Omental fat pad (tissue), 4 donors: ENCODE measurements around the gene VAPB. TPM values are rescaled to one million over a fixed set of nuclear protein-coding genes. Genes with fewer than 3 reads are reported as not detected.

Experiments
- ATAC-seq: fragments of 150-250 bp; one replicate; pipeline ENCODE4 v1.9.1; 2016; ENCODE audit warnings: mild to moderate bottlenecking, moderate library complexity; ENCODE audit not compliant: low FRiP score
- DNase-seq: peaks from one replicate; pipeline ENCODE4 v3.0.0-alpha.2; 2019; ENCODE audit warnings: low spot score
- total RNA-seq, 4 donors: library from RNA; depleted of rRNA; stranded (reverse); fragments of >200 nt; gene quantifications; one replicate each; pipeline ENCODE4 v1.1.0, GENCODE V29; 2016
- TF ChIP-seq, protein P1 (sequence below), 3 donors: fragments of 450-650 bp; IDR thresholded peaks; one replicate each; pipeline ENCODE4 v1.5.1; 2016 to 2017; ENCODE audit warnings: antibody characterized with exemption in 3 of 3, mild to moderate bottlenecking in 3 of 3, moderate library complexity in 2 of 3

VAPB gene
- total RNA-seq, 4 donors from 2014 or later: 21.4 to 26.8 (median 23.6) TPM

DNA sequence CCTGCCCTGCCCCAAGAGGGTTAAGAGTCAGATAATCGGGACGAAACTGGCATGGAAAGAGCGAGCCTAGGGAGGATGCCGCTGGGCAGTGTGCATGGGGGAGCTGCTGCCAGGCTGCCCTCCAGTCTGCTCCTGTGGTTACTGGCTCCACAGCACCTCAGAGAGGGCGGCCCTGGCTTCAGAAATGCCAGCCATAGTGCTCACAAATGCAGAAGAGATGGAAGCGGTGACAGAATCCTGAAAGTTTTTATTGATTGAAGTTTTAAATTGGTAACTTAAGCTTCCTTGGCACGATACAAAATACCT, 57.9 kb downstream of the VAPB start:
- no peak for ATAC-seq
- TF ChIP-seq, protein P1, sequence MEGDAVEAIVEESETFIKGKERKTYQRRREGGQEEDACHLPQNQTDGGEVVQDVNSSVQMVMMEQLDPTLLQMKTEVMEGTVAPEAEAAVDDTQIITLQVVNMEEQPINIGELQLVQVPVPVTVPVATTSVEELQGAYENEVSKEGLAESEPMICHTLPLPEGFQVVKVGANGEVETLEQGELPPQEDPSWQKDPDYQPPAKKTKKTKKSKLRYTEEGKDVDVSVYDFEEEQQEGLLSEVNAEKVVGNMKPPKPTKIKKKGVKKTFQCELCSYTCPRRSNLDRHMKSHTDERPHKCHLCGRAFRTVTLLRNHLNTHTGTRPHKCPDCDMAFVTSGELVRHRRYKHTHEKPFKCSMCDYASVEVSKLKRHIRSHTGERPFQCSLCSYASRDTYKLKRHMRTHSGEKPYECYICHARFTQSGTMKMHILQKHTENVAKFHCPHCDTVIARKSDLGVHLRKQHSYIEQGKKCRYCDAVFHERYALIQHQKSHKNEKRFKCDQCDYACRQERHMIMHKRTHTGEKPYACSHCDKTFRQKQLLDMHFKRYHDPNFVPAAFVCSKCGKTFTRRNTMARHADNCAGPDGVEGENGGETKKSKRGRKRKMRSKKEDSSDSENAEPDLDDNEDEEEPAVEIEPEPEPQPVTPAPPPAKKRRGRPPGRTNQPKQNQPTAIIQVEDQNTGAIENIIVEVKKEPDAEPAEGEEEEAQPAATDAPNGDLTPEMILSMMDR (IDR thresholded peaks at IDR 0.05): no peak

DNA sequence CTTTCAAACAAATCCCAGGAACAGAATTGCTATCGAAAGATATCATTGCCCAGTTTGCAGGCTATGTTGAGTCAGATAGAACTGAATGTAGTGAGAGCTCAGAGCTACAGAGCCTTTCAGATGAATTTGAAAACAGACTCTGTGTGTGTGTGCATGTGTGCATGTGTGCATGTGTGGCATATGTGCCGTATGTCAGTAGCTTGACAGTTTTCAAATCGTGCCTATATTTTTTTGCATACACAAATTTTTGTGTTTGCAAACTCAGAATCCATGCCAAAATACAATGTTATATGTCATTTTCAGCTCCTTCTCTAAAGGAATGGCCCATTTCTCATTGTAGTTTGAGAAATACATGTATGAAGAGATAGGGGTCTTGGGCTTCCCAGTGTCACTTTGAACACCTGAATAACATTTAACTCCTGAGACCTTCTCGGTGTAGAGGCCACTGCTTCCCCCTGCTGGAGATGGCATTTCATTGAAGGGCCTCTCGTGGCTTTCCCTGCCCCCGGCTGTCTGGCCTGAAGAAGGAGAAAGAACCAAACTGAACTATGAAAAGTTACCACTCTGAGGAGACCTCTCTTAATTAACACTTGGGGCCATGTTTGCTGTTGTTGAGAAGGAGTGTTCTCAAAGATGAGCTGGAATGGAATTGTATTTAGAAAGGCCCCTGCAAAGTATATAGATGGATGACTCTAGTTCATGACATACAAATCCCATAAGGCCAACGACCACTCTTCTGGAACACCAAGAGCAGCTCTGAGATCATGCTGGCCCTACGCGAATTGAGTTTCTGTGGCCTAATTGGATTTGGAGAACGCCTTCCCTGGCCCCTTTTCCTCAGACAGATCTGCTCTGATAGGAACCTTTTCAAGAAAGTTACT, 58.7 kb downstream of the VAPB start:
- DNase-seq (no peak), ATAC-seq (no peak)
- TF ChIP-seq, protein P1 (IDR thresholded peaks at IDR 0.05): no peak

More for the DNA sequence above, 57.9 kb downstream of the VAPB start:
- DNase-seq: no peak

DNA sequence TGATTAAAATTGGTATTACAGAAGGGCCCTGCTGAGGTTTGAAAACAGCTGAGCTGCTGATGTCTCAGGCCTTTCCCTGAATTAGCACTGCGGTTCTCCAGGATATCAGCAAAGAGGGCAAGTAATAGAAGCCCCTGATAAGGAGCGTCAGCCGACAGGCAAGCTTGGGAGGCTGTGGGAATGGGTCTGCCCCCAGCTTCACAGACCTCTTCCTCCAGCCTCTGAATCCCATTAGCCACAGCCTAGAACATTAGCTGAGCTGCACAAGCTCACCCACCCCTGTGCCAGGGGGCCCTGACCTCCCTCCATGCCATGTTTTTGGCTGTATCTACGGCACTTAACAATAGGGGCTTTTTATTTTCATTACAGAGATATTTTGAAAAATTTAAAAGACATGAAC, 59.9 kb downstream of the VAPB start:
- TF ChIP-seq, protein P1 (IDR thresholded peaks at IDR 0.05): no peak
- ATAC-seq (no peak), DNase-seq (no peak)

DNA sequence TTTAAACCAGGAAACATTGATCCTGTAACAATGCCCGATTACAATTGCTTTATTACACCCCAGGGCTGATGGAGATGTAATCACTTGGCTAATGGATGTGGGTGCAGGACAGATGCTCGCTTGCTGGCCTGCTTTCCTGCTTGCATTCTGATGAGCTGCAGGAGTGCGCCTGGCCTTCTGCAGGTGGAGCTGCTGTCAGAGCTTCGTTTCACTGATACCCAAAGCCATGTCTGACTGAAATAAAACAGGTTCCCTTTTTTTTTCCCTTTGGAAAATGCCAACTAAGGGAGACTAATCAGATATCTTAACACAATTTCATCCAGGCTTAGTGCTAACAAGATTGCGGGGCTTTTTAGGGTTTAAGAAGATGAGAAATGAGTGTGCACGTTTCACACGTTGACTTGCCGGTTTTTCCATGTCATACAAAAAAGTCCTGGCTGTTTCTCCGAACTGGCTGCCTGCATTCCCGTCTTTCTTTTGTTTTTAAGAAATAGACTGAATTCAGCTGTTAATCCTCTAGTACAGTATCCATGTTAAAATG, 60.7 kb downstream of the VAPB start:
- TF ChIP-seq, protein P1 (IDR thresholded peaks at IDR 0.05): no peak
- ATAC-seq: no peak

DNA sequence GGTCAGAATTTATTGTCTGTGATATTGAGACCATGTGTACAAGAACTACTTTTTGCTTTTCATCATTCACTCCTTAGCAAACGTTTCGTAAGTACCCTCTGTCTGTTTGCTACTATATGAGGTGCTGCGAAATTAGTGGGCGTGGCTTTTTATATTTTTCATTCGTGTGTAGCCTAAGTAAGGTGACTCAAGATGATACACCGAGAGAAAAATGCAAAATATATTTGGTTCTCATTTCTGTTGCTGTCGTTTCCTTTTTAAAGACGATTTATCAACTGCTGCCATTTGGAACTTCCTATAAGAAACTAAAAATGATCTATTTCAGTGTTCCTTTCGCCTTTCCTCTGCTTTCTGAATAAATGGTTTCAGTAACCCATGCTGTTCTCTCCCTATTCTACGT, 61.2 kb downstream of the VAPB start:
- DNase-seq (no peak), ATAC-seq (no peak)
- TF ChIP-seq, protein P1 (IDR thresholded peaks at IDR 0.05): no peak

More for the DNA sequence above, 60.7 kb downstream of the VAPB start:
- no peak for DNase-seq

DNA sequence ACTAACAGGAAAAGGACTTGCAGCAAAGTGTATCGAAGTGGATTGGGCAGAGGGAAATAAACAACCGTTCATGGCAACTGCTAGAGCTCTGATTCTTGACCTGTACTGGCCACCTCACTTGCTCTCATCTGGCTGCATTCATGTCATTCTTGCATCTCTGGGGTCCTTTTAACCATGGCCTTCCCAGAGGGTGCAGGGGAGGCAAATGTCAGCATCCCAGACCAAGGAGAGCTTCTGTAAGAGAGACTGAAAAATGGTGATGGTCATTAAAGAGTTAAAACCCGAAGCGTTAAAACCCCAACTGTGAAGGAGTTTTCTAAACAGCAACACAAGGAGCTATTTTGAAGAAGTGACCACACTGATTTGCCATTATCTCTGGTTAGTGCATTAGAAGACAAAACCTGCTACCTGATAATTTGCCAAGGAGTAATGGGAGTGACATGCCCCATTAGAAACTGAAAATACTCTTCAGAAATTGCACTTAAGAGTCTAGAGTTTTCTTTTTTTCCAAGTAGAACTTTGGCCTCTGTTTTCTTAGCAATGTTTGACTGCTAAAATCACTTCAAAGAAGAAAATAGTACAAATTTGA, 63.7 kb downstream of the VAPB start:
- no peak for DNase-seq
- ATAC-seq: no peak
- TF ChIP-seq, protein P1 (IDR thresholded peaks at IDR 0.05): no peak
